Measurements from ENCODE around the gene KIAA1614. TPM values are rescaled to one million over a fixed set of nuclear protein-coding genes. Genes with fewer than 3 reads are reported as not detected.

The KIAA1614 gene
- polyA plus RNA-seq, 1 of the 3 experiments (the other 2 are of a cell fraction) = 1.1 TPM

DNA sequence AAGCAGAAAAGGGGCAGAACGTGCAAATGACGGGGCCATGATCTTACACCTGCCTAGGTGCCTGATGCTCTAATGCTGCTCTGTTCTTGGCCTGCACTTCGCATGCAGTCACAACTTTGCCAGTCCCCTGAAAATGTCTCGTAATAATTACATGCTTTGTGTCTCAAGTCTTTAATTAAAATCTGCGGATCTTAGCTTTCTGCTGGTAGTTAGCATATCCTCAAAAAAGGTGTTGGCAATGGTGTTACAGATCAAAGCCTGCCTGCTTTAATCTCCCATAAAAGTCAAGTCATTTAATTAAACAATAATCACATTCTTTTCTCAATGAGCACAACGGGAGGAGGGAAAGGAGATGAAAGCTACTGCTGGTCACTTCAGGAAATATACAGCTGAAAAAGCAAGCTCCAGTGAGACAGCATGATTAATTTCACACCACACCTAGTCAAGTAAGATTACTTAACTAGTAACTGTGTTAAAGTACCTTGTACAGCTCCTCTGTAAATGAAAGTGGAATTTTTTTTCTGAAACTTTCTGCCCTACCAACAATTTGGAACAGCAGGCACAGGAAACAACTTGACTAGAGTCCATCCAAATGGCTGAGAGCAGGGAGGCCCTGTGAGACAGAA, 64.1 kb downstream of the KIAA1614 start:
- no peak for DNase-seq
- peaks cover 39 to 79% of the 10 kb centered on the region in 2 experiments for H3K36me3 ChIP-seq (replicated peaks in 1 of 2; ENCODE audit: control insufficient read depth in 1 of 2, insufficient read depth in 2 of 2, low read length in 1 of 2)
- H3K9me3 ChIP-seq = no peaks in the 10 kb centered on the region
- TF ChIP-seq GATA2 (CRISPR knock-in tag; IDR thresholded peaks at IDR 0.05) (no peak), RCOR1 (IDR thresholded peaks at IDR 0.05; ENCODE audit: low read length) (no peak)
- no peaks in the 10 kb centered on the region; the same call in none of the 2 replicates for H3K79me2 ChIP-seq (ENCODE audit: insufficient read depth)
- no peak overlapping the region for H3K27ac ChIP-seq (ENCODE audit: low read depth in 2 of 2, low read length in 1 of 2)
- 93% methylated on average over 4 of the region's 6 CpGs for WGBS (ENCODE audit: low lambda C conversion rate)
- peaks cover 0 to 15% of the 10 kb centered on the region in 2 experiments; a peak in 2 of 4 replicates for H3K4me1 ChIP-seq (ENCODE audit: control insufficient read depth in 1 of 2, insufficient read depth in 2 of 2, low read depth in 1 of 2, low read length in 1 of 2)
- ChIA-PET POLR2A (no interaction called here), CTCF (interaction anchor here (2.8 to 3.3 kb wide), 2 partner anchors 50 to 166 kb away, joined by 10 to 13 read pairs; no protein-coding TSS in a partner anchor)
- no peak overlapping the region for H3K9ac ChIP-seq
- H3K27me3 ChIP-seq (ENCODE audit: insufficient read depth) = no peaks in the 10 kb centered on the region
- no peak overlapping the region for H3K4me3 ChIP-seq (ENCODE audit: low read depth in 2 of 2, low read length in 1 of 2)
- H3K4me2 ChIP-seq = no peak overlapping the region
- H3K9me2 ChIP-seq = no peaks in the 10 kb centered on the region
- no peak overlapping the region for H2AFZ ChIP-seq (ENCODE audit: low read depth)
- no peaks in the 10 kb centered on the region for H3F3A ChIP-seq (replicated peaks; ENCODE audit: insufficient read depth)
- no peaks in the 10 kb centered on the region for H4K20me1 ChIP-seq (ENCODE audit: insufficient read depth)

DNA sequence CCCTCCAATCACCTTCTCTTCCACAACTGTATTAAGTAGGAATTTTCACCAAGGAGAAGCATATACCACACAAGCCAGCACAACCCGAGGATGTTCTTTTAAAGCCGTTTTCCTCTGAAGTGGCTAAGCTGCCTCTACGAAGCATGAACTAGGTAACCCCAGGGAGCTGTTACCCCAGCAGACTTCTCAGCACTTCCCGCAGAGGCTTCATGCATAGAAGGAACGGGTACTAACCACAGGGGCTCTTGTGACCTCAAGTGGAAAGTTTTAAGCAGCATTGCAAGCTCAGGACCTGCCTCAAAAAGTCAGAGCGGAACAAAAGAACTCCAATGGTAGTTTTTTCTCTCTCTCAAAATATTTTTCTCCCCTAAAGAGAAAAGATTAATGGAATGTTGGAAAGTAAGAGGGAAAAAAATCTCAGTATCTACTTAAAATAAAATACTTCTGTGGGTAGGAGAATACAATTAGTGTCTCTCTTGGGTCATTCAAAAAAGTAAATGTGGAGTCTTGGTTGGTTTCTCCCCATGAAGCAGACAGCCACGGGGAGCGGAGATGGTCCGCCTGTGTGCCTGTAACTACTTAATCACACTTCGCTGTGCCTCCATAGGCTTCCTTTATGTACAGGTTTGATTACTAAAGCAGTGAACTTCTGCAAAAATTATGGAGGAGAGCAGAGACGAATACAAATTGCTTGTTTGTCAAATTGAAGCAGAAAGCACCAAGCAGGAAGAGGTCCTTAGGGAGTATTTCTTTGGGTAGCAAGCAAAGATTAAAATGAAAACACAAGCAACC, 69.1 kb downstream of the KIAA1614 start:
- POLR2A ChIA-PET = no interaction called here
- TF ChIP-seq, protein P1, sequence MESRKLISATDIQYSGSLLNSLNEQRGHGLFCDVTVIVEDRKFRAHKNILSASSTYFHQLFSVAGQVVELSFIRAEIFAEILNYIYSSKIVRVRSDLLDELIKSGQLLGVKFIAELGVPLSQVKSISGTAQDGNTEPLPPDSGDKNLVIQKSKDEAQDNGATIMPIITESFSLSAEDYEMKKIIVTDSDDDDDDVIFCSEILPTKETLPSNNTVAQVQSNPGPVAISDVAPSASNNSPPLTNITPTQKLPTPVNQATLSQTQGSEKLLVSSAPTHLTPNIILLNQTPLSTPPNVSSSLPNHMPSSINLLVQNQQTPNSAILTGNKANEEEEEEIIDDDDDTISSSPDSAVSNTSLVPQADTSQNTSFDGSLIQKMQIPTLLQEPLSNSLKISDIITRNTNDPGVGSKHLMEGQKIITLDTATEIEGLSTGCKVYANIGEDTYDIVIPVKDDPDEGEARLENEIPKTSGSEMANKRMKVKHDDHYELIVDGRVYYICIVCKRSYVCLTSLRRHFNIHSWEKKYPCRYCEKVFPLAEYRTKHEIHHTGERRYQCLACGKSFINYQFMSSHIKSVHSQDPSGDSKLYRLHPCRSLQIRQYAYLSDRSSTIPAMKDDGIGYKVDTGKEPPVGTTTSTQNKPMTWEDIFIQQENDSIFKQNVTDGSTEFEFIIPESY (IDR thresholded peaks at IDR 0.05; ENCODE audit: borderline replicate concordance, low read depth) = no peak
- TF ChIP-seq, protein P2, sequence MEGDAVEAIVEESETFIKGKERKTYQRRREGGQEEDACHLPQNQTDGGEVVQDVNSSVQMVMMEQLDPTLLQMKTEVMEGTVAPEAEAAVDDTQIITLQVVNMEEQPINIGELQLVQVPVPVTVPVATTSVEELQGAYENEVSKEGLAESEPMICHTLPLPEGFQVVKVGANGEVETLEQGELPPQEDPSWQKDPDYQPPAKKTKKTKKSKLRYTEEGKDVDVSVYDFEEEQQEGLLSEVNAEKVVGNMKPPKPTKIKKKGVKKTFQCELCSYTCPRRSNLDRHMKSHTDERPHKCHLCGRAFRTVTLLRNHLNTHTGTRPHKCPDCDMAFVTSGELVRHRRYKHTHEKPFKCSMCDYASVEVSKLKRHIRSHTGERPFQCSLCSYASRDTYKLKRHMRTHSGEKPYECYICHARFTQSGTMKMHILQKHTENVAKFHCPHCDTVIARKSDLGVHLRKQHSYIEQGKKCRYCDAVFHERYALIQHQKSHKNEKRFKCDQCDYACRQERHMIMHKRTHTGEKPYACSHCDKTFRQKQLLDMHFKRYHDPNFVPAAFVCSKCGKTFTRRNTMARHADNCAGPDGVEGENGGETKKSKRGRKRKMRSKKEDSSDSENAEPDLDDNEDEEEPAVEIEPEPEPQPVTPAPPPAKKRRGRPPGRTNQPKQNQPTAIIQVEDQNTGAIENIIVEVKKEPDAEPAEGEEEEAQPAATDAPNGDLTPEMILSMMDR (IDR thresholded peaks at IDR 0.05) = no peak
- TF ChIP-seq PBX3 (IDR thresholded peaks at IDR 0.05) (no peak), GABPA (IDR thresholded peaks at IDR 0.05; ENCODE audit: low read depth) (no peak), POLR2AphosphoS5 (IDR thresholded peaks at IDR 0.05; ENCODE audit: low read depth, low read length) (no peak), TEAD4 (IDR thresholded peaks at IDR 0.05; ENCODE audit: borderline replicate concordance, insufficient read depth) (no peak), RFX5 (IDR thresholded peaks at IDR 0.05; ENCODE audit: low read length) (no peak), FOXM1 (IDR thresholded peaks at IDR 0.05; ENCODE audit: low read depth) (no peak), IRF3 (IDR thresholded peaks at IDR 0.05; ENCODE audit: low read depth, low read length) (no peak), EP300 (IDR thresholded peaks at IDR 0.05; ENCODE audit: borderline replicate concordance in 1 of 2, low read depth in 1 of 2, low read length in 1 of 2) (no peak), ELF1 (IDR thresholded peaks at IDR 0.05) (no peak), TAF1 (IDR thresholded peaks at IDR 0.05; ENCODE audit: borderline replicate concordance, low read depth, low read length) (no peak), NFIC (IDR thresholded peaks at IDR 0.05; ENCODE audit: borderline replicate concordance) (no peak), SMC3 (IDR thresholded peaks at IDR 0.05; ENCODE audit: low read depth, low read length) (no peak), RCOR1 (IDR thresholded peaks at IDR 0.05; ENCODE audit: low read length) (no peak), TCF12 (IDR thresholded peaks at IDR 0.05) (no peak), FOSL2 (IDR thresholded peaks at IDR 0.05; ENCODE audit: borderline replicate concordance, low read depth) (no peak)
- TF ChIP-seq, protein P3, sequence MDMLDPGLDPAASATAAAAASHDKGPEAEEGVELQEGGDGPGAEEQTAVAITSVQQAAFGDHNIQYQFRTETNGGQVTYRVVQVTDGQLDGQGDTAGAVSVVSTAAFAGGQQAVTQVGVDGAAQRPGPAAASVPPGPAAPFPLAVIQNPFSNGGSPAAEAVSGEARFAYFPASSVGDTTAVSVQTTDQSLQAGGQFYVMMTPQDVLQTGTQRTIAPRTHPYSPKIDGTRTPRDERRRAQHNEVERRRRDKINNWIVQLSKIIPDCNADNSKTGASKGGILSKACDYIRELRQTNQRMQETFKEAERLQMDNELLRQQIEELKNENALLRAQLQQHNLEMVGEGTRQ (IDR thresholded peaks at IDR 0.05; ENCODE audit: borderline replicate concordance, low read depth, low read length) = no peak

More for the DNA sequence above, 69.1 kb downstream of the KIAA1614 start:
- Histone ChIP-seq H3K36me3 (replicated peaks in 1 of 2; ENCODE audit: control insufficient read depth in 1 of 2, insufficient read depth in 2 of 2, low read length in 1 of 2) (peaks cover 62 to 74% of the 10 kb centered on the region in 2 experiments), H3K27me3 (ENCODE audit: insufficient read depth) (no peaks in the 10 kb centered on the region), H4K20me1 (ENCODE audit: insufficient read depth) (no peaks in the 10 kb centered on the region), H3K4me2 (no peak overlapping the region), H3K9ac (no peak overlapping the region), H3K4me1 (ENCODE audit: control insufficient read depth in 1 of 2, insufficient read depth in 2 of 2, low read depth in 1 of 2, low read length in 1 of 2) (no peaks in the 10 kb centered on the region; a peak in 2 of 4 replicates), H3K27ac (ENCODE audit: low read depth in 2 of 2, low read length in 1 of 2) (no peak overlapping the region), H3K79me2 (ENCODE audit: insufficient read depth) (no peaks in the 10 kb centered on the region; the same call in 1 of the 2 replicates), H3K9me2 (no peaks in the 10 kb centered on the region), H3F3A (replicated peaks; ENCODE audit: insufficient read depth) (peaks cover 3% of the 10 kb centered on the region), H3K9me3 (no peaks in the 10 kb centered on the region), H3K4me3 (ENCODE audit: low read depth in 2 of 2, low read length in 1 of 2) (no peak overlapping the region), H2AFZ (ENCODE audit: low read depth) (no peak overlapping the region)
- CTCF ChIA-PET = no interaction called here
- 80% methylated on average over 11 of the region's 11 CpGs for WGBS (ENCODE audit: low lambda C conversion rate)
- no peak for DNase-seq
